ENCODE results near the gene CTXND1. TPM values are rescaled to one million over a fixed set of nuclear protein-coding genes. Genes with fewer than 3 reads are reported as not detected.

The CTXND1 gene
- total RNA-seq, 3 donors from 2014 or later (not counting 1 experiment from before 2014, with no cell fraction given) = not detected

- Histone ChIP-seq H3K36me3 (ENCODE audit: control insufficient read depth, insufficient read depth, low read length) (no peaks in the 10 kb centered on the region), H3K9me3 (ENCODE audit: control insufficient read depth, insufficient read depth, low read length) (no peaks in the 10 kb centered on the region), H3K27ac (ENCODE audit: low read length) (no peak overlapping the region), H3K27me3 (ENCODE audit: control insufficient read depth, insufficient read depth, low read length) (peaks cover 3% of the 10 kb centered on the region), H3K4me3 (ENCODE audit: low read length) (no peak overlapping the region), H3K4me1 (ENCODE audit: control insufficient read depth, insufficient read depth, low read length) (no peaks in the 10 kb centered on the region)
- TF ChIP-seq CTCF (IDR thresholded peaks at IDR 0.05) = no peak
- Mint-ChIP-seq H3K4me1 (no peaks in the 10 kb centered on the region), H3K27ac (no peak overlapping the region), H3K36me3 (no peaks in the 10 kb centered on the region), H3K9me3 (no peaks in the 10 kb centered on the region), H3K4me3 (no peak overlapping the region), H3K27me3 (ENCODE audit: low read depth in 2 of 2) (peaks cover 26 to 33% of the 10 kb centered on the region in 2 donors)
- ATAC-seq (no peak), DNase-seq (no peak)
- 67% methylated on average over 9 of the region's 9 CpGs for WGBS (ENCODE audit: insufficient coverage)
- intact Hi-C loops (cut with micrococcal nuclease) = no loop called here
Measured at GRCh38 chr15:80202641-80203360, 49.2 kb downstream of the CTXND1 start.

- Mint-ChIP-seq H3K27ac (no peak overlapping the region), H3K4me3 (no peak overlapping the region), H3K9me3 (no peaks in the 10 kb centered on the region), H3K36me3 (no peaks in the 10 kb centered on the region), H3K4me1 (no peaks in the 10 kb centered on the region), H3K27me3 (ENCODE audit: low read depth in 2 of 2) (peaks cover 17 to 32% of the 10 kb centered on the region in 2 donors)
- H3K4me1 ChIP-seq (ENCODE audit: control insufficient read depth, insufficient read depth, low read length) = no peaks in the 10 kb centered on the region
- TF ChIP-seq CTCF (IDR thresholded peaks at IDR 0.05) = no peak
- H3K27ac ChIP-seq (ENCODE audit: low read length) = no peak overlapping the region
- DNase-seq (no peak), ATAC-seq (no peak)
- WGBS (ENCODE audit: insufficient coverage) = 71% methylated on average over 2 of the region's 2 CpGs
- no peaks in the 10 kb centered on the region for H3K36me3 ChIP-seq (ENCODE audit: control insufficient read depth, insufficient read depth, low read length)
- no peak overlapping the region for H3K4me3 ChIP-seq (ENCODE audit: low read length)
- intact Hi-C loops (cut with micrococcal nuclease) = no loop called here
- H3K9me3 ChIP-seq (ENCODE audit: control insufficient read depth, insufficient read depth, low read length) = no peaks in the 10 kb centered on the region
- no peaks in the 10 kb centered on the region for H3K27me3 ChIP-seq (ENCODE audit: control insufficient read depth, insufficient read depth, low read length)
Measured at GRCh38 chr15:80202016-80202315, 50.0 kb downstream of the CTXND1 start.

GRCh38 chr15:80201256-80202015 lies 50.6 kb downstream of the CTXND1 start:
- no peak overlapping the region for H3K27ac Mint-ChIP-seq
- Histone ChIP-seq H3K36me3 (ENCODE audit: control insufficient read depth, insufficient read depth, low read length) (no peaks in the 10 kb centered on the region), H3K4me3 (ENCODE audit: low read length) (no peak overlapping the region), H3K9me3 (ENCODE audit: control insufficient read depth, insufficient read depth, low read length) (no peaks in the 10 kb centered on the region), H3K27ac (ENCODE audit: low read length) (no peak overlapping the region), H3K27me3 (ENCODE audit: control insufficient read depth, insufficient read depth, low read length) (no peaks in the 10 kb centered on the region), H3K4me1 (ENCODE audit: control insufficient read depth, insufficient read depth, low read length) (no peaks in the 10 kb centered on the region)
- H3K4me3 Mint-ChIP-seq = no peak overlapping the region
- H3K4me1 Mint-ChIP-seq = no peaks in the 10 kb centered on the region
- H3K36me3 Mint-ChIP-seq = no peaks in the 10 kb centered on the region
- 90% methylated on average over 25 of the region's 26 CpGs for WGBS (ENCODE audit: insufficient coverage)
- peaks cover 12 to 26% of the 10 kb centered on the region in 2 donors for H3K27me3 Mint-ChIP-seq (ENCODE audit: low read depth in 2 of 2)
- H3K9me3 Mint-ChIP-seq = no peaks in the 10 kb centered on the region
- intact Hi-C loops (cut with micrococcal nuclease) = no loop called here
- no peak for TF ChIP-seq CTCF (IDR thresholded peaks at IDR 0.05)
- DNase-seq (no peak), ATAC-seq (no peak)
